ENCODE results near the gene ERLIN1.
A peak's percentile ranks its signal among the peaks of the same experiment; 100 is the strongest.

ERLIN1 gene

GRCh38 chr10:100185364-100186252 lies at the start of gene ERLIN1:
Gene ERLIN1, minus strand, starts transcription at chr10:100186029. Its CDS starts 403 bp downstream, at chr10:100185626.
- TF ChIP-seq CTCF (IDR thresholded peaks at IDR 0.05; ENCODE audit: control extremely low read depth, extremely low read depth, low read depth, missing control alignments): no peak
- peak; percentile 96 for DNase-seq (ENCODE audit: extremely low spot score)
- ChIA-PET POLR2A (interaction anchor here (0.6 kb wide), 1 partner anchor 176 kb away, joined by 7 read pairs; the partner anchor contains the start of gene DNMBP), CTCF (interaction anchor here (1.1 to 2.3 kb wide), 2 partner anchors 12 to 16 kb away, joined by 4 to 15 read pairs; no protein-coding TSS in a partner anchor)

DNA sequence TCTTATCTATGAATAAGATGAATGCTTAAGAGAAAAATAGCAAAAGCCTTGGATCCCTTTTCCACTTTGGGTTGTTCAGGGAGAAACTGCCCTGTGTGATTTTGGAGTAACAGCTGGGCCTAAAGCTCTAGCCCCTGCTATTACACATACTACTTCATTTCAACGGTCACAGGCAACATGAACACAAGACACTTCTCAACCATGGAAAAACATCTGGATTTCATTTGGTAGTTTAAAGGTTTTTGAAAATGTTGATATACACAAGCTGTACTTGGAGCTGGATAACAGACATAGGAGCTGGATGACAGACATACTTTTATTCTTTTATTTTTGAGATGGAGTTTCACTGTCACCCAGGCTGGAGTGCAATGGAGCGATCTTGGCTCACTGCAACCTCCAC lies 46.3 kb upstream of the ERLIN1 start:
- ChIA-PET POLR2A (no interaction called here), CTCF (interaction anchor here (0.8 to 2.5 kb wide), 3 partner anchors 8 to 387 kb away, joined by 4 to 5 read pairs (median 4); no protein-coding TSS in a partner anchor)
- no peak for DNase-seq (ENCODE audit: extremely low spot score)

GRCh38 chr10:100229819-100230422 lies 44.1 kb upstream of the ERLIN1 start:
- no peak for TF ChIP-seq CTCF (IDR thresholded peaks at IDR 0.05; ENCODE audit: control extremely low read depth, extremely low read depth, low read depth, missing control alignments)
- CTCF ChIA-PET: interaction anchor here (0.6 to 2.5 kb wide), 2 partner anchors 10 to 384 kb away, joined by 3 to 5 read pairs; no protein-coding TSS in a partner anchor
- POLR2A ChIA-PET: no interaction called here
- DNase-seq (ENCODE audit: extremely low spot score): no peak

More for the DNA sequence above, 46.3 kb upstream of the ERLIN1 start:
- TF ChIP-seq CTCF (IDR thresholded peaks at IDR 0.05; ENCODE audit: control extremely low read depth, extremely low read depth, low read depth, missing control alignments): no peak

DNA sequence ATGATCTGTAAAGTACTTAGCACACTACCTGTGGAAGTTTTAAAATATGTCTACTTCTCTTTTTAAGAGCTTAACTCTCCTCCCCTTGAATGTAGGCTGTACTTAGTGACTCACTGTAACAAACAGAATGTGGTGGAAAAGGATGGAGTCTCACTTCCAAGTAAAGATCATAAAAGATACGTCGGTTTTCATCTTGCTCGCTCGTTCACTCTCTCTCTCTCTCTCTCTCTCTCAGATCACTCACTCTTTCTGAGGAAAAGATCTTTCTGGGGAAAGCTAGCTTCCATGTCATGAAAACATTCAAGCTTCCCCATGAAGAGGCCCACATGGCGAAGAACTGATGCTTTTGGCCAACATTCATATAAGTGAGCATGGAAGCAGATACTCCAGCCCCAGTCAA lies 38.0 kb upstream of the ERLIN1 start:
- no peak for DNase-seq (ENCODE audit: extremely low spot score)
- CTCF ChIA-PET: interaction anchor here (1.2 to 1.7 kb wide), 4 partner anchors 11 to 72 kb away, joined by 3 to 4 read pairs (median 3); no protein-coding TSS in a partner anchor
- POLR2A ChIA-PET: no interaction called here
- TF ChIP-seq CTCF (IDR thresholded peaks at IDR 0.05; ENCODE audit: control extremely low read depth, extremely low read depth, low read depth, missing control alignments): no peak

DNA sequence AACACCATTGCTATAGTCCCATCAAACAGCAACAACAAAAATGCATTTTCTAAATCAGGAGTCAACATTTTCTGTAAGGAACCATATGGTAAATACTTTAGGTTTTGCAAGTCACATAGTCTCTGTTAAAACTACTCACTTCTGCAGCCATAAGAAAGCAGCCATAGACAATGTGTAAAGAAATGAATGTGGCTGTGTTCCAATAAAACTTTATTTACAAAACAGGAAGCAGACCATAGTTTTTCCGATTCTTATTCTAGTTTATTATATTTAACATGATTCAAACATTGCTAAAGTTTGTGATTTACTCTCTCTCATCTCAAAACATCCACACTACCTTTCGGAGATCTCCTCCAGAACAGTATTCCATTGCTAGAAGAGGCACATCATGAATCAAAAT lies 36.7 kb upstream of the ERLIN1 start:
- CTCF ChIA-PET: no interaction called here
- TF ChIP-seq CTCF (IDR thresholded peaks at IDR 0.05; ENCODE audit: control extremely low read depth, extremely low read depth, low read depth, missing control alignments): no peak
- DNase-seq (ENCODE audit: extremely low spot score): no peak
- POLR2A ChIA-PET: no interaction called here

DNA sequence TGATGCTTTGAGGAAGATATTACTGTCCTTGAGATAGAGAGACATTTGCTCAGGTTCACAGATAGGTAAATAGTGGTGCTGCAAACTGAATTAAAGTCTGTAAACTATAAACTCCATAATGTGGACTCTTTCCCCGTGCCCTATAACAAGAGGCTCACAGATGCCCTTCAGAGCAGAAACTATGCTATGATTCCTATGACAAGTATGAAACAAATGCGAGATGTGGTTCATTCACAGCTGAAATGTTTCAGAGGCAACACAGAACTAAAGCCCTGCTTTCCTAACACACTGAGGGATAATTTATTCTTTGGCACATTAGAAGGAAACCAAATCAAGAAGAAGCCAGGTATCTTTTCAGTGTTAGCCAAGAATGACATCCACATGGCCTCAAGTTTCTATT lies 30.2 kb upstream of the ERLIN1 start:
- no peak for TF ChIP-seq CTCF (IDR thresholded peaks at IDR 0.05; ENCODE audit: control extremely low read depth, extremely low read depth, low read depth, missing control alignments)
- CTCF ChIA-PET: interaction anchor here (1.0 to 3.0 kb wide), 6 partner anchors 9 to 370 kb away, joined by 3 to 10 read pairs (median 4); no protein-coding TSS in a partner anchor
- DNase-seq (ENCODE audit: extremely low spot score): no peak
- POLR2A ChIA-PET: no interaction called here

All from GM10248 (cell line).